Measurements from ENCODE around the gene FHIT.

GRCh38 chr3:60120245-60120644 is 1131.0 kb downstream of the FHIT start:
- TF ChIP-seq POLR2A (IDR thresholded peaks at IDR 0.05) (no peak), CTCF (IDR thresholded peaks at IDR 0.05 in 4 of 5, conservative IDR thresholded peaks at IDR 0.05 in 1 of 5) (no peak)
